Endothelial cell of umbilical vein (primary cell): ENCODE data around the gene CREB3L2. TPM values are rescaled to one million over a fixed set of nuclear protein-coding genes. Genes with fewer than 3 reads are reported as not detected.

ENCODE experiments used
- BruUV-seq: library from RNA; stranded (reverse); fragments of 400-500 nt; replicated peaks from 2 replicates; lab custom pipeline; 2021; lab: Mats Ljungman, UMichigan
- CTCF ChIA-PET: fragments of 300-600, 350-600 bp; sonication (Branson Sonifier 250); formaldehyde crosslinking; loops from one replicate; lab custom pipeline; 2021; ENCODE audit warnings: antibody characterized with exemption, inconsistent platforms; lab: Charles Lee
- POLR2A ChIA-PET: fragments of 300-600, 350-600 bp; sonication (Branson Sonifier 250); formaldehyde crosslinking; loops from one replicate; lab custom pipeline; 2021; ENCODE audit warnings: antibody characterized with exemption, inconsistent platforms; lab: Charles Lee
- DNase-seq: peaks from one replicate; pipeline ENCODE4 v3.0.0-alpha.2; 2011; ENCODE audit warnings: low read depth, low spot score
- FAIRE-seq: peaks from 2 replicates; lab custom pipeline; 2011; peaks lifted over from hg19 to GRCh38; lab: Jason Lieb, UNC
- H2AFZ ChIP-seq: 2 replicates; pipeline ENCODE4 v1.6.0; 2012; ENCODE audit warnings: low read depth, low read length, control low read depth, inconsistent platforms
- H3K27ac ChIP-seq: 2 replicates; pipeline ENCODE4 v1.5.1; 2011; ENCODE audit warnings: low read depth, mild to moderate bottlenecking, control low read depth, low read length, moderate library complexity; ENCODE audit not compliant: insufficient read depth
- H3K27me3 ChIP-seq, 2 experiments: 2 replicates each; pipeline versions ENCODE4 v1.6.0 to v1.6.1; 2011; ENCODE audit warnings: low read length in 2 of 2, mixed read lengths in 1 of 2; ENCODE audit not compliant: control insufficient read depth in 2 of 2, insufficient read depth in 2 of 2
- H3K36me3 ChIP-seq, 2 experiments: 2 replicates in 1 of 2; 3 replicates in 1 of 2; pipeline ENCODE4 v1.5.1; 2011; ENCODE audit warnings: low read length in 2 of 2, mild to moderate bottlenecking in 1 of 2, moderate library complexity in 1 of 2; ENCODE audit not compliant: control insufficient read depth in 2 of 2, insufficient read depth in 2 of 2; ENCODE audit errors: extremely low read depth in 1 of 2
- H3K4me1 ChIP-seq: 3 replicates; pipeline ENCODE4 v1.5.1; 2011; ENCODE audit warnings: mild to moderate bottlenecking, low read length; ENCODE audit not compliant: control insufficient read depth, insufficient read depth; ENCODE audit errors: extremely low read depth
- H3K4me2 ChIP-seq: 2 replicates; pipeline ENCODE4 v1.6.1; 2011; ENCODE audit warnings: low read length, control low read depth, mixed read lengths; ENCODE audit not compliant: insufficient read depth
- H3K4me3 ChIP-seq, 3 experiments: fragments of 200-600 bp in 1 of 3; sonication (generic), shearing (Covaris generic) in 1 of 3; replicated peaks in 1 of 3; 2 replicates each; pipeline ENCODE4 v1.5.1; 2011 to 2016; ENCODE audit warnings: control low read depth in 3 of 3, low read length in 3 of 3, mild to moderate bottlenecking in 2 of 3, inconsistent platforms in 1 of 3, low read depth in 1 of 3, moderate library complexity in 1 of 3; ENCODE audit not compliant: insufficient read depth in 1 of 3
- H3K79me2 ChIP-seq: 2 replicates; pipeline ENCODE4 v1.6.0; 2012; ENCODE audit warnings: low read length, inconsistent platforms; ENCODE audit not compliant: control insufficient read depth, insufficient read depth
- H3K9ac ChIP-seq: replicated peaks from 2 replicates; pipeline ENCODE3; 2011; ENCODE audit warnings: low read length, control low read depth; ENCODE audit not compliant: insufficient read depth; ENCODE audit errors: extremely low read depth
- H3K9me1 ChIP-seq: replicated peaks from 3 replicates; pipeline ENCODE4 v1.6.0; 2011; ENCODE audit warnings: mild to moderate bottlenecking, low read length; ENCODE audit not compliant: control insufficient read depth, insufficient read depth; ENCODE audit errors: extremely low read depth
- H3K9me3 ChIP-seq: replicated peaks from 2 replicates; pipeline ENCODE4 v1.5.1; 2012; ENCODE audit warnings: low read length, inconsistent platforms; ENCODE audit not compliant: control insufficient read depth, insufficient read depth
- H4K20me1 ChIP-seq: replicated peaks from 2 replicates; pipeline ENCODE3; 2011; ENCODE audit warnings: mild to moderate bottlenecking, low read length; ENCODE audit not compliant: control insufficient read depth, insufficient read depth; ENCODE audit errors: extremely low read depth
- CTCF ChIP-seq, 2 donors: IDR thresholded peaks; 1 replicate in 1 of 2; 2 replicates in 1 of 2; pipeline ENCODE4 v1.5.1; 2011; ENCODE audit warnings: low read length in 2 of 2, mild to moderate bottlenecking in 2 of 2, moderate library complexity in 2 of 2, control low read depth in 1 of 2, inconsistent platforms in 1 of 2, low read depth in 1 of 2; ENCODE audit not compliant: insufficient read depth in 1 of 2; ENCODE audit errors: extremely low read depth in 1 of 2
- EZH2 ChIP-seq: IDR thresholded peaks from 2 replicates; pipeline ENCODE4 v1.6.1; 2012; ENCODE audit warnings: borderline replicate concordance, low read depth, mild to moderate bottlenecking, moderate library complexity, low read length, inconsistent platforms; ENCODE audit not compliant: severe bottlenecking
- FOS ChIP-seq: IDR thresholded peaks from 2 replicates; pipeline ENCODE4 v1.6.1; 2011; ENCODE audit warnings: mild to moderate bottlenecking, low read length, moderate library complexity, borderline replicate concordance; ENCODE audit not compliant: insufficient read depth
- GATA2 ChIP-seq: IDR thresholded peaks from 2 replicates; pipeline ENCODE4 v1.7.0; 2011; ENCODE audit warnings: low read depth, mild to moderate bottlenecking, moderate library complexity, mixed read lengths, low read length; ENCODE audit not compliant: insufficient read length, insufficient read depth
- JUN ChIP-seq: IDR thresholded peaks from 2 replicates; pipeline ENCODE4 v1.6.1; 2011; ENCODE audit warnings: borderline replicate concordance, low read depth; ENCODE audit not compliant: insufficient read length, insufficient read depth
- MYC ChIP-seq: IDR thresholded peaks from one replicate; pipeline ENCODE4 v1.6.1; 2011; ENCODE audit warnings: mild to moderate bottlenecking, low read depth, low read length
- POLR2A ChIP-seq: IDR thresholded peaks from 2 replicates; pipeline ENCODE4 v1.6.1; 2012; ENCODE audit warnings: low read depth, mild to moderate bottlenecking, control low read depth, low read length
- POLR2AphosphoS5 ChIP-seq: IDR thresholded peaks from 2 replicates; pipeline ENCODE4 v1.6.1; 2012; ENCODE audit warnings: low read depth, mild to moderate bottlenecking, control low read depth, low read length, moderate library complexity; ENCODE audit not compliant: insufficient read depth
- dilution Hi-C: fragments of 300-500 bp; cut with MboI; formaldehyde crosslinking; loops from one replicate; pipeline ENCODE4 v1.15.0; 2019; ENCODE audit warnings: low sequenced_read_pairs; ENCODE audit not compliant: extremely low pct_ligation_motif_present
- intact Hi-C: fragments of 100-400 bp; cut with micrococcal nuclease; formaldehyde crosslinking; loops from one replicate; pipeline ENCODE4 v1.10.0; 2022
- polyA plus RNA-seq, 4 experiments: library from polyadenylated mRNA; depleted of rRNA in 3 of 4; stranded (reverse) in 3 of 4; unstranded in 1 of 4; fragments of >200 nt; gene quantifications; 2 replicates each; pipeline versions ENCODE4 v1.2.1 to v1.2.3, GENCODE V29; 2011 to 2012; ENCODE audit warnings: missing spikeins in 1 of 4
- total RNA-seq: library from RNA; stranded (reverse); gene quantifications from 2 replicates; pipeline ENCODE4 v1.2.3, GENCODE V29; 2021
- TF ChIP-seq, protein P1 (sequence below): IDR thresholded peaks from 2 replicates; pipeline ENCODE4 v1.6.1; 2011; ENCODE audit not compliant: insufficient read depth, insufficient read length

The CREB3L2 gene
- total and polyA plus RNA-seq, 2 donors (not counting 3 experiments of a cell fraction or from before 2014, with no cell fraction given) = 32.1 to 93.4 TPM

DNA sequence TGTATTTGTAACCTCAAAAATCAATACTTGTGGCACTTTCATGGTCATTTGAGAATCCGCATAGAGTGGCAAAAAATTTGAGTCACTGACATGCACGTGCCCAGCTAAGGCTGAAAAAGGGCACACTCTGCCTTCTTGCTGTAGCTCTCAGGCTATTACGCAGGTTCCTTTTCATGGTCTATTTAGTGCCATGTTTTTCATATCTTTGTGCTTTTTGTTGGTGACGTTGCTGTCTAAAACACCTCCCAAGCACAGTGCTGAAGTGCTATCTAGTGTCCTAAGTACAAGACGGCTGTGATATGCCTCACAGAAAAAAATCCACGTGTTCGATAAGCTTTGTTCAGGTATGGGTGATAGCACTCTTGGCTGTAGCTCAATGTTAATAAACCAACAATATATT, 50.9 kb downstream of the CREB3L2 start:
- no peak for TF ChIP-seq FOS
- TF ChIP-seq, protein P1, sequence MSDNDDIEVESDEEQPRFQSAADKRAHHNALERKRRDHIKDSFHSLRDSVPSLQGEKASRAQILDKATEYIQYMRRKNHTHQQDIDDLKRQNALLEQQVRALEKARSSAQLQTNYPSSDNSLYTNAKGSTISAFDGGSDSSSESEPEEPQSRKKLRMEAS = no peak
- no peaks in the 10 kb centered on the region for H3K27me3 ChIP-seq
- CTCF ChIA-PET = interaction anchor here (1.5 to 1.9 kb wide), 3 partner anchors 11 to 20 kb away, joined by 3 to 7 read pairs (median 4); no protein-coding TSS in a partner anchor
- peaks cover 58% of the 10 kb centered on the region for H3K79me2 ChIP-seq
- H3K9me3 ChIP-seq = no peaks in the 10 kb centered on the region
- H2AFZ ChIP-seq = no peak overlapping the region
- FAIRE-seq (no peak), DNase-seq (no peak)
- no peak overlapping the region for H3K4me2 ChIP-seq
- no TSS peak for BruUV-seq
- intact Hi-C loops (no loop called here), dilution Hi-C loops (no loop called here)
- H3K9ac ChIP-seq = no peak overlapping the region
- no peak overlapping the region for H3K4me3 ChIP-seq
- H3K27ac ChIP-seq = no peak overlapping the region
- POLR2A ChIA-PET = no interaction called here
- H3K36me3 ChIP-seq = no peaks in the 10 kb centered on the region
- no peaks in the 10 kb centered on the region for H3K9me1 ChIP-seq
- peaks cover 3% of the 10 kb centered on the region for H3K4me1 ChIP-seq
- no peaks in the 10 kb centered on the region for H4K20me1 ChIP-seq

DNA sequence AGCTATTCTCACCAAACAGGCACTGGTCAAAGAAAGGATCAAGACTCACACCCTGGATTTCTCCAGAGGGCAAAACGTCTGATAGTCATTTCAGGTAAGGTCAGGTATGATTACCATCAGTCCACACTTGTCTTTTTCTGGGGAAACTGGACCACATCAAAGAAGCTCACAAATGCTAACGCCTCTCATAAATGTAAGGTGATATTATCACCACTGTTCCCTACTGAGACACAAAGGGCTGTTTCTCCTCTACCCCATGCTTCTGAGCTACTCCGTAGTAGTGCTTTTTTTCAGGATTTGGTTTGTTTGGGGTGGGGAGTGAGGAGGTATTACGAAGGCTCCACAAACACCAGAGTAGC, 51.6 kb downstream of the CREB3L2 start:
- Histone ChIP-seq H3K27me3 (no peaks in the 10 kb centered on the region), H3K4me2 (no peak overlapping the region), H3K9me3 (no peaks in the 10 kb centered on the region), H3K79me2 (peaks cover 57% of the 10 kb centered on the region), H3K27ac (no peak overlapping the region), H3K9ac (no peak overlapping the region), H3K36me3 (no peaks in the 10 kb centered on the region), H2AFZ (no peak overlapping the region), H3K4me3 (no peak overlapping the region), H3K9me1 (no peaks in the 10 kb centered on the region), H3K4me1 (peaks cover 3% of the 10 kb centered on the region), H4K20me1 (no peaks in the 10 kb centered on the region)
- BruUV-seq = no TSS peak
- POLR2A ChIA-PET = no interaction called here
- no peak for FAIRE-seq
- TF ChIP-seq, protein P1 = no peak
- no peak for TF ChIP-seq JUN
- TF ChIP-seq POLR2AphosphoS5 = no peak
- no peak for TF ChIP-seq CTCF (IDR thresholded peaks at IDR 0.05; ENCODE audit: extremely low read depth in 1 of 2, insufficient read depth in 1 of 2, low read depth in 1 of 2, low read length in 2 of 2)
- no peak for TF ChIP-seq EZH2
- TF ChIP-seq POLR2A = no peak
- no peak for TF ChIP-seq GATA2
- no peak for TF ChIP-seq MYC
- TF ChIP-seq FOS = no peak
- CTCF ChIA-PET = interaction anchor here (1.0 to 1.9 kb wide), 4 partner anchors 12 to 48 kb away, joined by 3 to 7 read pairs (median 4); no protein-coding TSS in a partner anchor
- intact Hi-C loops = no loop called here
- dilution Hi-C loops = no loop called here
- DNase-seq = no peak
